C4-2B (cell line): Measurements from ENCODE around the gene TPCN2.
"Not testable (repeated sequence)": the region's sequence is repeated elsewhere in the genome, so short reads cannot be mapped to it uniquely, and the experiment has no call there.

Source experiments
- H3K27ac ChIP-seq: fragments of 450-650 bp; 2 replicates; pipeline ENCODE4 v1.5.1; 2017
- ZFX ChIP-seq: fragments of 450-650 bp; IDR thresholded peaks from 2 replicates; pipeline ENCODE4 v1.6.1; 2017
- TF ChIP-seq, protein P1 (sequence below): fragments of 450-650 bp; conservative IDR thresholded peaks from 2 replicates; pipeline ENCODE4 v1.5.1; 2017; ENCODE audit warnings: mild to moderate bottlenecking

The TPCN2 gene

GRCh38 chr11:69142895-69143294 lies 94.2 kb downstream of the TPCN2 start:
- H3K27ac ChIP-seq = no peak overlapping the region

DNA sequence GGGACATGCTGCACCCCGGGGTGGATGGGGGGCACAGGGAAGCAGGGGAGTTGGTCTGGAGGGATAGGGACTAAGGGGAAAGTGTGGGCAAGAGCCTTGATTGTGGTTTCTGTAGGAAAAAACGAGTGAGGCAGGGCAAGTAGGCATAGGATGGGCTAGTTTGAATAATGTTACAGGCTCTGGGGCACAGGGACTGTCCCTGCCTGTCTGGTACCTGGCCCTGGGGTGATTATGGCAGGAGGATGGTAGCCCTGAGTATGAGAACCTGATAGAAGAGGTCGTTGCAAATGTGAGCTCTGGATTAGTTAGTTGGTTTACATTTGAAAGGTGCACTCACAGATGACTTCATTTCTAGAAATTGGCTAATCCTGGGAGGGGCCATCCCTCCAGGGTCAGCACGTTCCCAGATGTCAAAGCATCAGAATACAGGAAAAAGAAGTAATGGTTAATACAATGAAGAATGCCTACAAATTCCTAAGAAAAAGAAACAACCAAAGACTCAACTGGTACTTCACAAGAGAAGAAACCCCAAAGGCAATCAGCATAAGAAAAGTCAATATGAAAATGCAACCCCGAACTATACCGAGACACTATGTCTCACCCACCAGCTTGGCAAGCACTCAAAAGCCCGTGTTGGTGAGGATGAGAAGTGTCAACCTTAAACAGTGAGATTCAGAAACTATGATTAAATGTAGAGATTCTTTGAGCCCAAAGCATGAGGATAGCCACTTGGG lies 95.8 kb downstream of the TPCN2 start:
- no peak overlapping the region for H3K27ac ChIP-seq
- TF ChIP-seq, protein P1, sequence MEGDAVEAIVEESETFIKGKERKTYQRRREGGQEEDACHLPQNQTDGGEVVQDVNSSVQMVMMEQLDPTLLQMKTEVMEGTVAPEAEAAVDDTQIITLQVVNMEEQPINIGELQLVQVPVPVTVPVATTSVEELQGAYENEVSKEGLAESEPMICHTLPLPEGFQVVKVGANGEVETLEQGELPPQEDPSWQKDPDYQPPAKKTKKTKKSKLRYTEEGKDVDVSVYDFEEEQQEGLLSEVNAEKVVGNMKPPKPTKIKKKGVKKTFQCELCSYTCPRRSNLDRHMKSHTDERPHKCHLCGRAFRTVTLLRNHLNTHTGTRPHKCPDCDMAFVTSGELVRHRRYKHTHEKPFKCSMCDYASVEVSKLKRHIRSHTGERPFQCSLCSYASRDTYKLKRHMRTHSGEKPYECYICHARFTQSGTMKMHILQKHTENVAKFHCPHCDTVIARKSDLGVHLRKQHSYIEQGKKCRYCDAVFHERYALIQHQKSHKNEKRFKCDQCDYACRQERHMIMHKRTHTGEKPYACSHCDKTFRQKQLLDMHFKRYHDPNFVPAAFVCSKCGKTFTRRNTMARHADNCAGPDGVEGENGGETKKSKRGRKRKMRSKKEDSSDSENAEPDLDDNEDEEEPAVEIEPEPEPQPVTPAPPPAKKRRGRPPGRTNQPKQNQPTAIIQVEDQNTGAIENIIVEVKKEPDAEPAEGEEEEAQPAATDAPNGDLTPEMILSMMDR = no peak
- no peak for TF ChIP-seq ZFX

More at GRCh38 chr11:69142895-69143294, 94.2 kb downstream of the TPCN2 start:
- no peak for TF ChIP-seq ZFX
- TF ChIP-seq, protein P1 = no peak

- TF ChIP-seq, protein P1 = no peak
- no peak for TF ChIP-seq ZFX
- no peak overlapping the region for H3K27ac ChIP-seq
These were observed 96.3 kb downstream of the TPCN2 start for GRCh38 chr11:69145050-69145380.

DNA sequence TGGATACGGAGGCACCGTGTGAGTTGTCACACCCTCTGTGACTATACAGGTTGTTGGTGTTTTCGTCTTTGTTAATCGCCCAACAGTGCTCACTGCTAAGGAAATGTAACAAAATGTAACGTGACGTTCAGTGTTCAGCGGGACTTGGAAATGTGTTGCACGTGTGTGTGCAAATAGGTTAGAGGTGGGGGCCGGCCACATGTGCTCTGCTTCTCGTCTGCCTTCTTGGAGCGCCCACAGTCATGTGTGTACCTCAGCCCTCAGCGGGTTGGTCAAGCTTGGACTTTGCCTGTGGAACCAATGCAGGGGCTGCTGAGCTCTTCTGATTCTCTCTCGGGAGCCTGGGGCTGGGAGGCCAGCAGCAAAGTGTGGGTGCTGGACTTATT lies 99.6 kb downstream of the TPCN2 start:
- no peak overlapping the region for H3K27ac ChIP-seq
- TF ChIP-seq ZFX = no peak
- TF ChIP-seq, protein P1 = no peak

GRCh38 chr11:69148806-69149205 lies 100.1 kb downstream of the TPCN2 start:
- no peak for TF ChIP-seq ZFX
- TF ChIP-seq, protein P1 = no peak
- H3K27ac ChIP-seq = no peak overlapping the region

DNA sequence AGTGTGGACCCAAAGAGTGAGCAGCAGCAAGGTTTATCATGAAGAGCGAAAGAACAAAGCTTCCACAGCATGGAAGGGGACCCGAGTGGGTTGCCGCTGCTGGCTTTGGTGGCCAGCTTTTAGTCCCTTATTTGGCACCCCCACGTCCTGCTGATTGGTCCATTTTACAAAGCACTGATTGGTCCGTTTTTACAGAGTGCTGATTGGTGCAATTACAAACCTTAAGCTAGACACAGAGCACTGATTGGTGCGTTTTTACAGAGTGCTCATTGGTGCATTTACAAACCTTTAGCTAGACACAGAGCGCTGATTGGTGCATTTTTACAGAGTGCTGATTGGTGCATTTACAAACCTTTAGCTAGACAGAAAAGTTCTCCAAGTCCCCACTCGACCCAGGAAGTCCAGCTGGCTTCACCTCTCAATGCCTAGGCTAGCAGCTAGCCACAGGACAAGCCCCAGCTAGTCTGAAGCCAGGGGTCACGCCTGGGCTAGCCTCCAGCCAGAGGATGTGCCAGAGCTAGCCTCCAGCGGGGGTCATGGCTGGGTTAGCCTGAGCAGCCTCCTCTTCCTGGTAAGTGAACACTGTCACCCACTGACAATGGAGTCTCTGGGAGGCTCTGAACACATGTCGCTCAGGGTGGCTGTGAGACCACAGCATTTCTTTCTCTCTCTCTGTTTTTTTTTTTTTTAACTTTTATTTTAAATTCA lies 100.8 kb downstream of the TPCN2 start:
- H3K27ac ChIP-seq = not testable (repeated sequence)

- TF ChIP-seq ZFX = no peak
- TF ChIP-seq, protein P1 = no peak
- no peak overlapping the region for H3K27ac ChIP-seq
These were observed 101.4 kb downstream of the TPCN2 start for GRCh38 chr11:69150175-69150574.

DNA sequence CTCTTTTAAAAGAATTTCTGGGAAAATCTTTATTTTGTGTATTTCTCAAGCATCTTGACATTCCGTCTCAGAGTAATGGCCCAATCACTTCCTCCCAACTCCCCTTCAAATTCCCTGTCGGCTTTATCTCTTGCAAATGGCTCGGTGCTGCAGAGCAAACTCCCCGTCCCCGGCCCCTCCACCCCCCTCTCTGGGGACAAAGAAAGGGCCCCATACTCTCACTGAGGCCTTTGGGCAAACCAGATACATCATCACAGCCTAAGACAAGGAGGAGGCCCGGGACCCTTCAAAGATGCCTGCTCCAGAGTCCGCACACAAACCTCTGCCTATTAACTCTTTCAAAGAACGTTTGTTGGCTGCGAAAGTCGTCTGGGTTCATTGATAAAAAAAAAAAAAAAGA lies 103.1 kb downstream of the TPCN2 start:
- H3K27ac ChIP-seq = no peak overlapping the region
- TF ChIP-seq ZFX = no peak
- TF ChIP-seq, protein P1 = no peak
